Epithelial cell of esophagus (primary cell): ENCODE measurements around the gene ZSCAN32.

Source experiments
- DNase-seq: peaks from one replicate; pipeline ENCODE4 v3.0.0; 2010; ENCODE audit warnings: low read depth
- H3K4me3 ChIP-seq: 2 replicates; pipeline ENCODE4 v1.5.1; 2011; ENCODE audit warnings: mild to moderate bottlenecking, low read length, control low read depth
- TF ChIP-seq, protein P1 (sequence below): IDR thresholded peaks from 2 replicates; pipeline ENCODE4 v1.5.1; 2011; ENCODE audit warnings: low read depth, mild to moderate bottlenecking, low read length, control low read depth, inconsistent platforms; ENCODE audit not compliant: insufficient read depth; ENCODE audit errors: missing control alignments

ZSCAN32 gene

DNA sequence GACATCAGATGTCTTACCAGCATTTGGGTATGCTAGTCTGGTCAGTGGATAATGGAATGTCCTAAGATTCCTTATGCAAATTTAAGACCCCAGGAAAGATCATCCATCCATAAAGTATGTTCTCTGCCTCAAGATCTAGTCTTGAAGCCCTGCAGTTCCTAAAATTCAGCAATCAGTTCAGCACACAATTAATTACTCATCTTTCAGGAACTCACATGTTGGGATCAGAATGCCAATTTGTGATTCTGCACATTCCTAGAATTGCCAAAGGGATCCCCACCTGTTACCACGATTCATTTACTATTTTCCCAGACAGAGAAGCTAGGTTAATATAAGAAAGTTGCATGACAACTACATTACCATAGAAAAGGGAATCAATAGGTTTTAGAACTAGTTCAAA lies 41.9 kb downstream of the ZSCAN32 start:
- no peak for DNase-seq
- no peak overlapping the region for H3K4me3 ChIP-seq
- TF ChIP-seq, protein P1, sequence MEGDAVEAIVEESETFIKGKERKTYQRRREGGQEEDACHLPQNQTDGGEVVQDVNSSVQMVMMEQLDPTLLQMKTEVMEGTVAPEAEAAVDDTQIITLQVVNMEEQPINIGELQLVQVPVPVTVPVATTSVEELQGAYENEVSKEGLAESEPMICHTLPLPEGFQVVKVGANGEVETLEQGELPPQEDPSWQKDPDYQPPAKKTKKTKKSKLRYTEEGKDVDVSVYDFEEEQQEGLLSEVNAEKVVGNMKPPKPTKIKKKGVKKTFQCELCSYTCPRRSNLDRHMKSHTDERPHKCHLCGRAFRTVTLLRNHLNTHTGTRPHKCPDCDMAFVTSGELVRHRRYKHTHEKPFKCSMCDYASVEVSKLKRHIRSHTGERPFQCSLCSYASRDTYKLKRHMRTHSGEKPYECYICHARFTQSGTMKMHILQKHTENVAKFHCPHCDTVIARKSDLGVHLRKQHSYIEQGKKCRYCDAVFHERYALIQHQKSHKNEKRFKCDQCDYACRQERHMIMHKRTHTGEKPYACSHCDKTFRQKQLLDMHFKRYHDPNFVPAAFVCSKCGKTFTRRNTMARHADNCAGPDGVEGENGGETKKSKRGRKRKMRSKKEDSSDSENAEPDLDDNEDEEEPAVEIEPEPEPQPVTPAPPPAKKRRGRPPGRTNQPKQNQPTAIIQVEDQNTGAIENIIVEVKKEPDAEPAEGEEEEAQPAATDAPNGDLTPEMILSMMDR, result no peak

DNA sequence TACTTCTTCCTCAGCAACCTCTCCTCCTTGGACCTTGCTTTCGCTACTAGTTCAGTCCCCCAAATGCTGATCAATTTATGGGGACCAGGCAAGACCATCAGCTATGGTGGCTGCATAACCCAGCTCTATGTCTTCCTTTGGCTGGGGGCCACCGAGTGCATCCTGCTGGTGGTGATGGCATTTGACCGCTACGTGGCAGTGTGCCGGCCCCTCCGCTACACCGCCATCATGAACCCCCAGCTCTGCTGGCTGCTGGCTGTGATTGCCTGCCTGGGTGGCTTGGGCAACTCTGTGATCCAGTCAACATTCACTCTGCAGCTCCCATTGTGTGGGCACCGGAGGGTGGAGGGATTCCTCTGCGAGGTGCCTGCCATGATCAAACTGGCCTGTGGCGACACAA lies 44.7 kb downstream of the ZSCAN32 start:
- no peak overlapping the region for H3K4me3 ChIP-seq
- TF ChIP-seq, protein P1, result no peak
- DNase-seq, result no peak

DNA sequence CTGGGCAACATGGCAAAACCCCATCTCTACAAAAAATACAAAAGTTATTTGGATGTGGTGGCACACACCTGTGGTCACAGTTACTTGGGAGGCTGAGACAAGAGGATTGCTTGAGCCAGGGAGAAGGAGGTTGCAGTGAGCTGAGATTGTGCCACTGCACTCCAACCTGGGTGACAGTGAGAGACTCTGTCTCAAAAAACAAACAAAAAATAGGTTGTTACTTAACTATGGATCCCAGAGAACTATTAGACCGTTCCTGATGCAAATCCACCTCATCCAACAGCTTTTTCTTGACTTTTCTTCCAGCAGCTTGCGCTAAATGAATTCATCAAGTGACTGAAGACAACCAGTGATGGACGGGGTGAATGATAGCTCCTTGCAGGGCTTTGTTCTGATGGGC lies 45.2 kb downstream of the ZSCAN32 start, which contains the start of gene OR2C1:
Gene OR2C1, plus strand, starts transcription at position 301 of the 400 bp plus-strand sequence. Its CDS starts 52 bp downstream, at position 353.
- no peak for DNase-seq
- TF ChIP-seq, protein P1, result no peak
- H3K4me3 ChIP-seq, result no peak within 1 kb of the TSS

DNA sequence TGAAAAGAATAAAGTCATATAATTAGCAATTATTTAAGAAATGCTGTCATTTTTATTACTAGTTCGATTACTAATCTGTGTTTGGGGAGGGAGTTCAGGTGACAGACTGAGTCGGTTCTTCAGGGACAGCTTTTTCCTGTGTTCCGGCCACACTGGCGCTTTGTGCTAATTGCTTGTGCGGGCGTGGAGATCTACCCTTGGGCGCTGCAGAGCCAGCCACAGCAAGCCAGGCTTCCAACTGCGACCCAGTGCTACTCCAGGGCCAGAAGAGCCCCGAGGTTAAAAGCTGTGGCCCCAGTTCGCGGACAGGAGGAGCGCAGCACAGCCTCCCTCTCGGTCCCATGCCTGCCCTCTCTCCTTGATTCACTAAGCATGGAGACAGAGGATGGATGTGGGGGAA lies 51.6 kb downstream of the ZSCAN32 start:
- no peak for DNase-seq
- TF ChIP-seq, protein P1, result no peak
- H3K4me3 ChIP-seq, result no peak overlapping the region

DNA sequence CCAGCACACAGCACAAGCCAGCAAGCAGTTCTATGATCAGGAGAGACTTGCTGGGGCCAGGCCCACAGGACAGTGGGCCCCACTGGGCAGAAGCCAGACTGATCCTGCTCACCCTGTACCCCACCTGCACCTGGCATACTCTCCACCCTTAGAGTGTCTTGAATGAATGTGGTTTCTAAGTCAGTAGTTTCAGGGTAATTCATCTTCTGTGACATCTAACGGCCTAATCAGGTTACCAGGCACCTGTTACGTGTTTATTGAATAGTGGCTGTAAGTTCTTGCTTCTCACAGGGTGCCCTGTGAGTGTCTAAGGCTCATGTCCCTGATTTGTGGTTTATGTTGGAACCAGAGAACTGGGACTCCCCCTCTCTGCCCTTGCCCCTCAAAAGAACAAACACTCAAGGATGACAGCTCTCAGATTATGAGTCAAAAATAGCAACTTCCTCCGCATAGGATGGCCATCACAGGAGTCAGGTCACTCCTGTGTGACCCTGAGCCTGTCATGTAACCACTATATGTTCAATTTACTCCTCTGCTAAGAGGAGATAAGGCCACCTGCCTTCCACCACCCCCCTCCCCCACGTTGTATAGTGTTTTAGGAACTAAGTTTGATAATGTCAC lies 52.1 kb downstream of the ZSCAN32 start:
- no peak overlapping the region for H3K4me3 ChIP-seq
- TF ChIP-seq, protein P1, result no peak
- DNase-seq, result no peak

DNA sequence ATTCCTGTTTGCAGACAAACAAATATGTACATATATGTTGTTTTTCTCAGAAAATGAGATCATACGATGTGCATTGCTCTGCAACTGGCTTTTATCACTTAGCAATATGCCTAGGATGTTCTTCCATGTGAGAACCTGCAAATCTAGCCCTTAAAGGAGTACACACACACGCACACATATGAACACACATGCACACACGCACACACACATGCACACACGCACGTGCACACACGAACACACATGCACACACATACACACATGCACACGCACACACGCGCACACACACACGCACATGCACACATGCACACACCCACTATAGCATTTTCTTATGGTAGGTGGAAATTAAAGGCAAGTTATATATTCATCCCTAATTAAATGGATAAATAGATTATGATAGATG lies 53.2 kb downstream of the ZSCAN32 start:
- no peak overlapping the region for H3K4me3 ChIP-seq
- no peak for DNase-seq
- TF ChIP-seq, protein P1, result no peak

DNA sequence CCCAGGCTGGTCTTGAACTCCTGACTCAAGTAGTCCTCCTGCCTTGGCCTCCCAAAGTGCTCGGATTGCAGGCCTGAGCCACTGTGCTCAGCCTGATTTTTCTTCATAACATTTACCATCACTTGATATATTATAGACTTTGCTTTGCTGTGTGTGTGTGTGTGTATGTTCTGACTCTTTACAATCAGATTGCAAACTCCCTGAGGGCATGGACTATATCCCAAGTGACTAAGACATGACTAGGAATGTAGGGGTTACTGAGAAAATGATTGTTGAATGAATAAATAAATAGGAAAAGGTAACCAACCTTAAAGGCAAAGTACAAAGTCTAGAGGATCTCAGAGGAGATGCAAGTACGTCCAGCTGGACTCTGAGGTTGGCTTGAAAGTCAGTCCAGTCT lies 54.8 kb downstream of the ZSCAN32 start:
- H3K4me3 ChIP-seq, result no peak overlapping the region
- no peak for DNase-seq
- TF ChIP-seq, protein P1, result no peak
